Endothelial cell (in vitro differentiated cells): ENCODE results near the gene TUBB4A. TPM values are rescaled to one million over a fixed set of nuclear protein-coding genes. Genes with fewer than 3 reads are reported as not detected.

ENCODE experiments used
- DNase-seq: peaks from one replicate; pipeline ENCODE4 v3.0.0; 2021; ENCODE audit warnings: low spot score
- H3K27ac Mint-ChIP-seq: one replicate; pipeline ENCODE4 v1.8.0; 2021; ENCODE audit warnings: mixed read lengths, inconsistent platforms; ENCODE audit not compliant: unreplicated experiment
- H3K27me3 Mint-ChIP-seq: one replicate; pipeline ENCODE4 v1.8.0; 2021; ENCODE audit warnings: mild to moderate bottlenecking, moderate library complexity, mixed read lengths, inconsistent platforms; ENCODE audit not compliant: unreplicated experiment
- H3K36me3 Mint-ChIP-seq: one replicate; pipeline ENCODE4 v1.8.0; 2021; ENCODE audit warnings: mild to moderate bottlenecking, low read depth, mixed read lengths, inconsistent platforms; ENCODE audit not compliant: unreplicated experiment
- H3K4me1 Mint-ChIP-seq: one replicate; pipeline ENCODE4 v1.8.0; 2021; ENCODE audit warnings: mild to moderate bottlenecking, mixed read lengths, inconsistent platforms; ENCODE audit not compliant: unreplicated experiment
- H3K4me3 Mint-ChIP-seq: one replicate; pipeline ENCODE4 v1.8.0; 2021; ENCODE audit warnings: mild to moderate bottlenecking, mixed read lengths, inconsistent platforms; ENCODE audit not compliant: unreplicated experiment
- H3K9me3 Mint-ChIP-seq: one replicate; pipeline ENCODE4 v1.8.0; 2021; ENCODE audit warnings: mixed read lengths, inconsistent platforms; ENCODE audit not compliant: unreplicated experiment
- total RNA-seq: library from RNA; stranded (reverse); fragmentation: NEBNext Ultra II Directional; extraction: Animal tissue kit (Norgen Biotek cat#: 25700); gene quantifications from one replicate; pipeline ENCODE4 v1.2.1, GENCODE V29; 2021; ENCODE audit not compliant: unreplicated experiment
- TF ChIP-seq, protein P1 (sequence below): fragments of 200-600 bp; sonication (generic); IDR thresholded peaks from one replicate; pipeline ENCODE4 v1.5.0; 2021; ENCODE audit warnings: antibody characterized with exemption; ENCODE audit not compliant: unreplicated experiment

The TUBB4A gene
- total RNA-seq, 1 donor from 2014 or later, result 0.21 TPM

DNA sequence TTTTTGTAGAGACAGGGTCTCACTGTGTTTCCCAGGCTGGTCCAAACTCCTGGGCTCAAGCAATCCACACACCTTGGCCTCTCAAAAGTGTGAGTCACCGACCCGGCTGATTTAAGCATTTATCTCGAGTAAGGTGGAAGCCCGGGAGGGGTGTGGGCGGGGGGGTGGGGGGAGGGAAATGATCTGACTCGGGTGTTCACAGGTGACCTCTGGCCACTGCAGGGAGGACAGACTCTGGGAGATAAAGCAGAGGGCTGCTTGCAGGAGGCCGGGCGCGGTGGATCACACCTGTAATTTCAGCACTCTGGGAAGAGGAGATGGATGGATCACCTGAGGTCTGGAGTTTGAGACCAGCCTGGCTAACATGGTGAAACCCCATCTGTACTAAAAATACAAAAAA is 28.5 kb downstream of the TUBB4A start:
- Mint-ChIP-seq H3K27me3 (peaks cover 1% of the 10 kb centered on the region), H3K27ac (no peak overlapping the region), H3K4me3 (no peak overlapping the region), H3K4me1 (no peaks in the 10 kb centered on the region), H3K9me3 (no peaks in the 10 kb centered on the region), H3K36me3 (no peaks in the 10 kb centered on the region)
- TF ChIP-seq, protein P1, sequence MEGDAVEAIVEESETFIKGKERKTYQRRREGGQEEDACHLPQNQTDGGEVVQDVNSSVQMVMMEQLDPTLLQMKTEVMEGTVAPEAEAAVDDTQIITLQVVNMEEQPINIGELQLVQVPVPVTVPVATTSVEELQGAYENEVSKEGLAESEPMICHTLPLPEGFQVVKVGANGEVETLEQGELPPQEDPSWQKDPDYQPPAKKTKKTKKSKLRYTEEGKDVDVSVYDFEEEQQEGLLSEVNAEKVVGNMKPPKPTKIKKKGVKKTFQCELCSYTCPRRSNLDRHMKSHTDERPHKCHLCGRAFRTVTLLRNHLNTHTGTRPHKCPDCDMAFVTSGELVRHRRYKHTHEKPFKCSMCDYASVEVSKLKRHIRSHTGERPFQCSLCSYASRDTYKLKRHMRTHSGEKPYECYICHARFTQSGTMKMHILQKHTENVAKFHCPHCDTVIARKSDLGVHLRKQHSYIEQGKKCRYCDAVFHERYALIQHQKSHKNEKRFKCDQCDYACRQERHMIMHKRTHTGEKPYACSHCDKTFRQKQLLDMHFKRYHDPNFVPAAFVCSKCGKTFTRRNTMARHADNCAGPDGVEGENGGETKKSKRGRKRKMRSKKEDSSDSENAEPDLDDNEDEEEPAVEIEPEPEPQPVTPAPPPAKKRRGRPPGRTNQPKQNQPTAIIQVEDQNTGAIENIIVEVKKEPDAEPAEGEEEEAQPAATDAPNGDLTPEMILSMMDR, result no peak
- no peak for DNase-seq

DNA sequence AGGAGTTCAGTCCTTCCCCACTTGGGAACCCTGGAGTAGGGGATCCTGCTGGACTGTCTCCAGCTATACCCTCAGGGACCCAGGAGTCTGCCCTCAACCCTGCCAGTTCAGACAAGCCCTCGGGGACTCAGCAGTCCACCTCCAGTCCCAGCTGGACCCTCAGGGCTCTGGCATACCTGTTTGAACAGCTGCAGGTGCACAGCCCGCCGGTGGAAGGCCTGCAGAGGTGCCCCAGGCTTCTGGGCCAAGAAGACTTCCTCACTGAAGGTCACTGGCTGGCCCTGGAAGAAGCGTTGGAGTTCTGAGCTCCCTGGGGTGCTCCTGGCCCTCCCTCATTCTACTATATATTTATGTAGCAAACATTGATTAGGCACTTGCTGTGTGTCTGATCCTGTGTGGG is 29.4 kb downstream of the TUBB4A start:
- H3K9me3 Mint-ChIP-seq, result no peaks in the 10 kb centered on the region
- H3K36me3 Mint-ChIP-seq, result no peaks in the 10 kb centered on the region
- no peaks in the 10 kb centered on the region for H3K4me1 Mint-ChIP-seq
- DNase-seq, result no peak
- TF ChIP-seq, protein P1, result no peak
- no peak overlapping the region for H3K27ac Mint-ChIP-seq
- peaks cover 1% of the 10 kb centered on the region for H3K27me3 Mint-ChIP-seq
- H3K4me3 Mint-ChIP-seq, result no peak overlapping the region

DNA sequence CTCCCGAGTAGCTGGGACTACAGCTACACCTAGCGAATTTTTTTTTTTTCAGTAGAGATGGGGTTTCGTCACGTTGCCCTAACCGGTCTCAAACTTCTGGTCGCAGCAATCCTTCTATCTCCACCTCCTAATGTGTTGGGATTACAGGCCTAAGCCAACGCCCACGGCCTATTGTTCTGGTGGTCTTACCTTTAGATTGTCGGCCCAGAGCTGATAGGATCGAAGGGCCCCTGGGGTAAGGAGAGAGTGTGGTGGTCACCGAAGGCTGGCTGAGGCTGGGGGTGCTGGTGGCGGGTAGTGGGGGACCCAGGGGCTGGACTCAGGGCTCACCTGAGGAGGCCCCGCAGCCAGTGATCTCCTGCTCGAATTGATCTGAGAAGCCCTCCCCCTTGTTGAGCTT is 31.0 kb downstream of the TUBB4A start:
- TF ChIP-seq, protein P1, result no peak
- H3K27ac Mint-ChIP-seq, result no peak overlapping the region
- no peaks in the 10 kb centered on the region for H3K4me1 Mint-ChIP-seq

DNA sequence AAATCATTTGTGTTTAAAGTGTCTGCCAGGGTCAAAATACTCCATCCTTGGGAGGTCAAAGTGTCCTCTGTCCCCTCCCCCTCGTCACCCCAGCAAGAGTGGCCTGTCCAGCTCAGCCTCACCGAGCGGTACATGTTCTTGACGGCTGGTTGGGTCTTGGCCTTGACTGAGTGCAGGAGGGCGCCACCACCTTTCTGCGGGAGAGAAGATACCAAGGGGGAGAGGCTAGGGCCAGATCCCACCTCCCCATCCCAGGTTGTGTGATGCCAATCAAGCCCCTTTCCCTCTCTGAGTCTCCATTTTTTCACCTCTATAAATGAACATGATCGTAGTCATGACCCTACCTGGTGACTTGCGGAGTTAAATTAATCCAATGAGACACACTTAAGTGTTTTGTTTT is 31.9 kb downstream of the TUBB4A start:
- no peak for DNase-seq
- Mint-ChIP-seq H3K9me3 (no peaks in the 10 kb centered on the region), H3K4me1 (no peaks in the 10 kb centered on the region), H3K36me3 (no peaks in the 10 kb centered on the region), H3K4me3 (no peak overlapping the region), H3K27ac (no peak overlapping the region), H3K27me3 (peaks cover 6% of the 10 kb centered on the region)
- TF ChIP-seq, protein P1, result no peak

More for the DNA sequence above, 31.0 kb downstream of the TUBB4A start:
- no peak overlapping the region for H3K4me3 Mint-ChIP-seq
- H3K36me3 Mint-ChIP-seq, result no peaks in the 10 kb centered on the region
- no peaks in the 10 kb centered on the region for H3K9me3 Mint-ChIP-seq
- peaks cover 3% of the 10 kb centered on the region for H3K27me3 Mint-ChIP-seq
- no peak for DNase-seq

DNA sequence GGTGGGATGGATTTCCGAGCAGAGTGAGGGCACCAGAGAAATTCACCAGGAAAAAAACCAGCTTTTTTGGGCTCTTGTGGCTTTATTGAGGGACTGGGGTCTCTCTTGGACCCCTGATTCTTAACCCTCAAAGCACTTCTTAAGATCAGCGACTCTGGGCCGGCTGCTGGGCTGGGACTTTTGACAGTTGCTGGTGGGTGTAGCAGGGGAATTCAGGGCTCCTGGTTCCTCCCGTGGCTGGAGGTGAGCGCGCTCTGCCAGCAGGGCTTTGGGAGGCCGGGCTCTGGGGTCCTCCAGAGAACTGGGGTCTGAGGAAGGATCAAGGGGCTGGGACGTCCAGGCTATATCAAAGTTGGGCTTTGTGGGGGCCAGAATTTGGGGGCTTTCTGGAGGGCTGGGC is 34.7 kb downstream of the TUBB4A start:
- TF ChIP-seq, protein P1, result no peak
- no peak overlapping the region for H3K27ac Mint-ChIP-seq
- H3K27me3 Mint-ChIP-seq, result peaks cover 12% of the 10 kb centered on the region
- H3K4me3 Mint-ChIP-seq, result no peak overlapping the region
- no peaks in the 10 kb centered on the region for H3K4me1 Mint-ChIP-seq
- DNase-seq, result no peak
- no peaks in the 10 kb centered on the region for H3K9me3 Mint-ChIP-seq
- H3K36me3 Mint-ChIP-seq, result no peaks in the 10 kb centered on the region
